Measurements from ENCODE around the gene CPLX1.
A peak's percentile ranks its signal among the peaks of the same experiment; 100 is the strongest.
"Not testable (repeated sequence)": the region's sequence is repeated elsewhere in the genome, so short reads cannot be mapped to it uniquely, and the experiment has no call there.

CPLX1 gene

GRCh38 chr4:791898-792625 lies 33.9 kb downstream of the CPLX1 start:
- peak; percentile 64 for DNase-seq

DNA sequence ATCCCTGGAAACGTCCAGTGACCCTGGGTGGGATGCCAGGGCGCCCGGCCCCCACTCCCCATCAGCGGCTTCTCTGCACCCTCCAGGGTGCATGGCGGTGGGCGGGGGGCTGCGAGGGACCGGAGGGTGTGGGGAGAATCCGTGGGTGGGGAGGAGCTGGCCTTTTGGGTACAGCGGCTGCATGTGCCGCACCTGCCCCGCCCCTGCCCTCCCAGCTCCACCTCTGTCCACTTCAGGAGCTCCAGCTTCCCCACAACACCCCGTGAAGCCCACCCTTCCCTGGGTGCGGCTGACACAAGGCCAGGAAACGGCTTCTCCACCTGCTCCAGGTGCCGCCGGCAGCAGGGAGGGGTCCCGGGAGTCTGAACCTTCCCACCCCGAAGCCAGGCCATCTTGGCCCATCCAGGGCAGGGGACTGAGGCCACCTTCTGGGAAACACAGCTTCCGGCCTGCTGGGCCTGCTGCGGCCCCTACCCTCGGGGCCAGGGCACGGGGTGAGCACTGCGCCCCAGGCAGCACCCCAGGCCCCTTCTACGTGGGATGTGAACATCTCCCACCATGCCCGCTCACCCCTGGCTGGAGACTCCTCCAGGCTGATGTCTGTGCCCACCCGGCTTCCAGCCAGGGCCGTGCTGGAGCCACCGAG lies 34.6 kb downstream of the CPLX1 start:
- DNase-seq, result no peak

DNA sequence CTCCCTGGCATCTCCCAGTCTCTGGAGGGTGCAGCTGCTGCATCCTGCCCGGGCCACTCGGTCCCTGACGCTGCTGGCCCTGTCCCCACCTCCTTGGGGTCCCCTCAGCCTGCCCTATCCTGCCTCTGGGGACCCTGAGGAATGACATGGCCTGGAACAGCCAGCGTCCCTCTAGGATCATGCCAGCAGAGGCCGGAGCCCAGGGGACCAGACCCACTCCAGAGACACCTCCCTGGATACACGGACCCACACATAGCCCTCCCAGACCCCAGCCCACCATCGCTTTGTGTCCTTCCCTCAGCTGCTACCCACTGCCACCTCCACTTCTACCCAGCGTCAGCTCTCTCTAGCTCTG lies 35.5 kb downstream of the CPLX1 start:
- no peak for DNase-seq

GRCh38 chr4:789571-790465 lies 36.1 kb downstream of the CPLX1 start:
- no peak for DNase-seq

DNA sequence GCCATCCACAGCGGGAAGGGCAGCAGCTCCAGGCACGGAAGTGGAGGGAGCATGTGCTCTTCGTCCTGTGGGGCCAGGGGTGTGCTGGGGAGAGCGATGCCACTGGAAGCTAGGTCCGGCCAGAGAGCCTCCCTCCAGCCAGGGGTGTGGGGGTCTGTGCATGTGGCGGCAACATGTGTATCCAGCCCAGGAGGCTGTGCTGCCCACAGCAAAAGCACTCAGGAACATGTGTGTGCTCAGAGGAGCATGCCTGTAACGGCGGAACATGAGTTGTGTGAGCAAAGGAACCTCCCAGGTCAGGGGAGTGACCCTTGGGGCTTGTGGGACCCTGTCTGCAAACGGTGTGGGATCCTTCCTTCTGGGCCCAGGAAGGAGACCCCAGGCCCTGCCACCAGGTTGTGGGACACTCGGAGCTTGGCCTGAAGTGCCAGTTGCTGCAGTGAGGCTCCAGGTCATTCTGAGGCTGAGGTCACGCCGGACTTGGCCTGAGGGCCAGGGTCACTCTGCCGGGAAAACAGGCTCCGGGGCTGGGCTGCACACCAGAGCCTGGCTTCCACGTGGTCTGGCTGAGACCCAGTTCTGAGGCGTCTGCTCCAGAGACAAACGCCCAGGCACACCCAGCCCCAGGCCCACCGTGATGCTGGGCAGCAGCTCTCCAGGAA lies 37.2 kb downstream of the CPLX1 start:
- DNase-seq, result no peak

DNA sequence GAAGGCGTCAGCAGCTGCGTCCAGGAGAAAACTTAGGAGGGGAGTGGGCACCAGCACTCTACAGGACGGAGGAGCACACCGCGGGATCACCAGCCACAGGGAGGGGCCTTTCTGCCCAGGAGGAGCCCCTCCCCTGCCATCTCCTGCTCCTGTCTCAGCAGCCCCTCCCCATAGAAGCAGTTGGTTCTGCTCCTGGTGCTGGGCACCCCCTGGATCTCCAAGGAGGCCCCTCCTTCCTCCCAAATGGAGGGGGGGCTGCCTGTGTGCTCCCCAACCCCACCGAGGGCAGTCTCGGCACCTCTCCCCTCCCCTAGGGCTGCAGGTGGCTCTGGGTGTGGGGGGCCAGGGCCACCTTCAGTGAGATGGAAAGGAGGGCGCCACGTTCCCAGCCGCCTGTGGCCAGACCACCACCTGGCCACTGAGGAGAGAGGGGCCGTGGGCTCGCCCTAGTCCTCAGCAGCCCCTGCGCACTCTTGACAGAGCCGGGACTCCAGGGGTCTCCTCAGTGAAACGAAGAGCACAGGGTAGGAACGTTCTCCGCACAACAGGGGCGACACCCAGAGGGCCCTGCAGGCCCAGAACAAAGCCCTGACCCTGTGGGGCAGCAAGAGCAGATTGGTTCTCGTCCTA lies 37.8 kb downstream of the CPLX1 start:
- DNase-seq, result no peak

DNA sequence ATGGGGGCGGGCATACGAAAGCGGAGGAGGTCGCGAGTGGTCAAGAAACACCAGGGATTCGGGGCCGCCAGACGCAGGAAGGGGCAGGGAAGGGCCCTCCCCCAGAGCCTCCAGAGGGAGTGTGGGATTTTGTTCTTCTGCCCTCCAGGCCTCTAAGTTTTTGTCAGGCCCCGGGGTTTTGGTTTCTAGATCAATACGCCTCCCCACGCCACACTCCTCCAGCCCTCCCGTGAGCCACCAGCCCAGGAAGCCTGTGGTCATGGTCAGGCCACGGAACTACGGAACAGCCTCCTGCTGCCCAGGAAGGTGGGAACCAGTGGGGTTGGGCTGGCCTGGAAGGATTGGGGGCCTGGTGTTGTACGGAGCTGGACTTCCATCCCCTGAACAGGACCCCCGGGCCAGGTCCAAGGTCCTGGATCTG lies 38.4 kb downstream of the CPLX1 start:
- no peak for DNase-seq

DNA sequence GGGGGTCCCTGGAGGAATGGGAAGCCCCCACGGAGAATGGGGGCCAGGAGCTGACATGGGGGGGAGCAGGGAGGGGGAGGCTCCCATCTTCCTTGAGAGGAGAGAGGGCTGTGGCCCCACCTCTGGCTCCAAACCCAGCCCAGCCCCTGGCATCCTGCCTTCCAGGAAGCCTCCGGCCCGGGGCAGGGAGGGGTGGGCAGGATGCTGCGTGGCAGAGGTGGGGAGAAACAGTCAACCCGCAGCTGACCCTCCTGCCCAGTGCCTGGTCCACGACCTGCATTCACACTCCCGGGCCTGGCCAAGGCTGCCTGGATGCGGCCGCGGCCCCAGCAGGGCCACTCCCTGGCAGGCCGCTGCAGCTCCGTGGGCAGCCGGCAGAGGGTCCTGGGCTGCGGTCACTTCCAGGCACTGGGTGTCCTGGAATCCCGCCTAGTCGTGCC lies 39.0 kb downstream of the CPLX1 start:
- no peak for DNase-seq

GRCh38 chr4:786074-786741 lies 39.7 kb downstream of the CPLX1 start:
- no peak for DNase-seq

DNA sequence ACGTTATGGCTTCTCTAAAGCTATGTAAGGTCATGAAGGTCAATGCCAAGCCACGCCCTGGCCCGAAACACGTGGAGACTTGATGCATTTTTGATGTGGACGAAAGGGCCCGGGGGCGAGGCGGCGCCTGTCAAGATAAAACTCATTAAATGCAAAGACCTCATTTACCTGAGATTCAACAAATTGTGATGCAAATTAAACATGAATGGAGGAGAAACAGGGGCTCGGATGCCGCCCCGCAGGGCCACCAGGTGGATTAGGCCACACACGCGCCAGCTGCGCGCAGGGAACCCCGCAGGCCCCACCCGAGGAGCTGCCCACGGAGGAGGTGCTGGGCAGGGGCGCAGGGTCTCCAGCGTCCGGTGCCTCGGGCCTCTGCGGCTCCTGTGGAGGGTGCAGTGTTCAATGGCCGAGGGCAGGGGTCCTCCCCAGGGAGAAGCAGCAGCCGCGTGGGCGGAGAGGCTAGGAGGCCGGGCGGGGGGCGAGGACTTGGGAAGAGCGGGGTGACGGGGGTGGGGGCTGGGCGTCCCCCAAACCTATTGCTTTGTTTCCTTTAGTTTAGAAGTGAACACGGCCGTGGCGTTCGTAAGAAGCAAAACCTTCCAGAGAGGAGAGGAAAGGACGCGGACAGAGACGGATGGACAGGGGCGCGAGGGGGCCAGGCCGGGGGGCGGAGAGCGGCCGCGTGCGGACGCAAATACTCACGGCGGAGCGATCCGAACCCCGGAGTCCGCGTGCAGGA lies 40.4 kb downstream of the CPLX1 start:
- no peak for DNase-seq

DNA sequence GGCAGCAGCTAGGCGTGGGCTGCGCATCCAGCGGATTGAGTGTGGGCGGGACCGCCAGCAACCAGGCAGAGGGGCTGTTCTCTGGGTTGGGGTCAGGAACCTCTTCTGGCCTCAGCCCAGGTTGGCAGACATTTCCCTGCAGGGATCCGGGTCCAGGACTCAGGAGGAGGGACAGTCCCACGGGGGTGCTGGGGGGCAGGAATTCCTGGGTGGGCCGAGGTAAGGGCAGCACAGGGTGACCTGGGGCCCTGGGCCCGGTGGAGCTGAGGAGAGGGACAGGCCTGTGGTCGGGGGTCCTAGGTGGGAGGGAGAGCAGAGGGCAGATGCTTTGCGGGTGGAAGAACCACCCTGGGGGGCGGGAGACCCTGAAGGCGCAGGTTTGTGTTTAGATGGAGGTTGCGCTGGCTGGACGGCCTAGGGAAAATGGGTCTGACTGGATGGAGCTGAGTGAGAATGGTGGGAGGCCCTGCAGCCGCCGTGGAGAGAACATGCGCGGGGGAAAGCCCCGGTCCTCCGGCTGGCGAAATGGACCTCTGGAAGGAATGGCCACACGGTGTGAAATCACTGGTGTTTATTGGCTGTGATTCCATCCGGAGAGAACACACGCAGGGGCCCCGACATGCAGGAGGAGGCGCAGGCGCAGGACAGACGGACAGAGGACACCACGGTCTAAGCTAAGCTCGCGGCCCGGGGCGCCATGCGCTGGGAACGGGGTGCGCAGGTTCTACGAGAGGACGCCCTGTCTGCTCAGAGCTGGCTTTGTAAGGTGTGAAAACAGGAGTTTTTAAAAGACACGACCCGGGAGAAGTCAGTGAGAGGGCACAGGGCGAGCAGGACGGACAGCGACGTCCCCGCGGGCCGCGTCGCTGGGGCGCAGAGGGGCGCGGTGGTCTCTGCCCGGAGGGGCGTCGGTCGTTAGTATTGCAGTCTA lies 41.3 kb downstream of the CPLX1 start:
- no peak for DNase-seq

DNA sequence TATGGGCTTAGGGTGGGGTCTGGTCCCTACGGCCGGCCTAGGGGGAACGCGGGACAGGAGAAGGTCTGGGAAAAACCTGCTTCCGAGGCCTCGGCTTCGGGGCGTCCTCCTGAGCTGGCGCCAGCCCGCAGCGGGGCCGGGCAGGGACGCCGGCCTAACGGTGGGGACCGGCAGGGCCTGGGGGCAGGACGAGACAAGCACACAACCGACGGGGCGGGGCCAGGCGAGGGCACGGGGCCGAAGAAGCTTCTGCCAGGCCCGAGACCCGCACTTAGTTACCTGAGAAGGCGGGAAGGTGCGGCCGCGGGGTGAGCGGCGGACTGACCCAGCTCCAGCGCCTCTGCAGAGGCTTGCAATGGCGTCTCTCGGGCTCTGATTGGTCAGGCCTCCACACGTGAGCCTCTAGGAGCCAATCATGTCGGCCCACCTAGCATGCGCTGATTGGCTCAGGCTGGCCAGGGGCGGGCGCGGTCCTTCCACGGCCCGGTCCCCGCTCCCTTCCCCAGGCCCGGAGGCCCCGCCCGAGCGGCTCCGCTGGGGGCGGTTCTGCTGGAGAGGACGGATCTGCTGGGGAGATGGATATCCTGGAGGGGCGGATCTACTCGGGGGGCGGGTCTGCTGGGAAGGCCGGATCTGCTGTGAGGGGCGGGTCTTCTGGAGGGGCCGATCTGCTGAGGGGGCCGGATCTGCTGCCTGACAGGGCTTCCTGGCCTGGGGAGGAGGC lies 44.3 kb downstream of the CPLX1 start:
- DNase-seq, result peak; percentile 98

GRCh38 chr4:780716-781492 lies 45.0 kb downstream of the CPLX1 start:
- DNase-seq, result no peak

DNA sequence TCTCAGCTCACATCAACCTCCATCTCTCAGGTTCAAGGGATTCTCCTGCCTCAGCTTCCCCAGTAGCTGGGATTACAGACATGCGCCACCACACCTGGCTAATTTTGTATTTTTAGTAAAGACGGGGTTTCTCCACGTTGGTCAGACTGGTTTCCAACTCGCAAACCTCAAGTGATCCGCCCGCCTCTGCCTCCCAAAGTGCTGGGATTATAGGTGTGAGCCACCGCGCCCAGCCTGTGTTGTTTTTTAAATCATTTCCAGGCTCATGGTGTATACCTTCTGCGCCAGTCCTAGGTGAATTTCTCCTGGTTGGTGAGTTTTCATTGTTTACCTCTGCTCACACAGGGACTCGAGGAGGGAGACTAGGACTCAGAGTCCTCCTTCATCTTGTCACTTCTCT lies 45.7 kb downstream of the CPLX1 start:
- DNase-seq, result not testable (repeated sequence)

- DNase-seq, result no peak
These were observed 46.4 kb downstream of the CPLX1 start for GRCh38 chr4:779555-779954.

DNA sequence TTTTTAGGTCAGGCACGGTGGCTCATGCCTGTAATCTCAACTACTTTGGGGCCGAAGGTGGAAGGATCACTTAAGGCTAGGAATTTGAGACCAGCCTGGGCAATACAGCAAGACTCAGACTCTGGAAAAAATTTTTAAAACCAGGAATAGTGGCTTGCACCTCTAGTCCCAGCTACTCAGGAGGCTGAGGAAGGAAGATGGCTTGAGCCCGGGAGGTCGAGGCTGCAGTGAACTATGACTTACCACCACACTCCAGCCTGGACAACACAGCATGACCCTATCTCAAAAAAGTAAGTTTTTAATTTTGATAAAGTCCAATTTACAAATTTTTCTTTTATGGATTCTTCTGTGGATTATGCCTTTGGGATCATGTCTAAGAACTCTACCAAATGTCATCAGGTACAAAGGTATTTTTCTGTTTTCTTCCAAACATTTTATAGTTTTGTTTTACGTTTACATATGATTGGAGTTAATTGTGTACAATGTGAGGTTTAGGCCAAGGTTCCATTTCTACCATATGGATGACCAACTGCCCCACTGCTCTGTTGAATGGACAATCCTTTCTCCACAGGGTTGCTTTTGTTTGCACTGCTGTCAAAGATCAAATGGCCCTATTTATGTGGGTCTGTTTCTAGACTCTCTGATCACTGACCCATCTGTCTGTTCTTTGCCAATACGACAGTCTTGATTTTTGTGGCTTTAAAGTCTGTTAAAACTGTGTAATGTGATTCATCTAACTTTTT lies 48.2 kb downstream of the CPLX1 start:
- no peak for DNase-seq

DNA sequence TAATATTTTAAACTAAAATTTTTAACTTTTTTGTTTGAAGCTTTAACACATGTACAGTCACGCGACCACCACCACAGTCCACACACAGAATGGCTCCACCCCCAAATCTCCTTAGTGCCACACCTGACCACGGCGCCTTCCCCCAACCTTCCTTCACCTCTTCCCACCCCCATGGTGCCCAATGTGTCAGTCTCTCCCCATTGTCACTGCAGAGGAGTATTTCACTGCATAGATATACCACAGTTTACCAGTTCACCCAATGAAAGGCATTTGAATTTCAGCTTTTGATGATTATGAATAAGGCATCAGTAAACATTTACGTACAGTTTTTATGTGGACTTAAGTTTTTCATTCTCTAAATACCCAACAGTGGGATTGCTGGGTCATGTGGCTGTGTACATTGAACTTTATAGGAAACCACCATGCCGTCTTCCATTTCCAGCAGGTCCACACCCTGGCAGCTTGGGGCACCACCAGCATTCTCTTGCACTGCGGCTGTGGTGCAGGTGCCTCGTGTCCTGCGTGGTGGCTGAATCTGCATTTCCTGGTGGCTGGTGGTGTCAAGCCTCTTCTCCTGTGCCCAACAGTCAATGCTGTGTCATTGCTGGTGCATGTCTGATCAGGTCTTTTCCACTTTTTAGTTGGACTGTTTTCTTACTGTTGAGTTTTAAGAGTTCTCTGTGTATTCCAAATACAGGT lies 49.0 kb downstream of the CPLX1 start:
- no peak for DNase-seq
